Lower lobe of right lung (tissue), 2 donors: ENCODE measurements around the gene FNDC11. TPM values are rescaled to one million over a fixed set of nuclear protein-coding genes. Genes with fewer than 3 reads are reported as not detected.

Experiments
- ATAC-seq, 2 donors: fragments of 200-7000 bp; cut with Tn5 transposase; one replicate each; pipeline ENCODE4 v1.9.1; 2020 to 2022; ENCODE audit warnings: mild to moderate bottlenecking in 2 of 2, moderate library complexity in 2 of 2
- DNase-seq: peaks from one replicate; pipeline ENCODE4 v3.0.0-alpha.2; 2020
- H3K27ac ChIP-seq: fragments of 200-600 bp; one replicate; pipeline ENCODE4 v1.8.0; 2022
- H3K27me3 ChIP-seq: fragments of 200-600 bp; one replicate; pipeline ENCODE4 v1.8.0; 2022; ENCODE audit warnings: low read depth
- H3K36me3 ChIP-seq: fragments of 200-600 bp; one replicate; pipeline ENCODE4 v1.8.0; 2022; ENCODE audit warnings: mild to moderate bottlenecking
- H3K4me1 ChIP-seq: fragments of 200-600 bp; one replicate; pipeline ENCODE4 v1.8.0; 2022
- H3K4me3 ChIP-seq: fragments of 200-600 bp; one replicate; pipeline ENCODE4 v1.8.0; 2022; ENCODE audit warnings: mild to moderate bottlenecking
- H3K9me3 ChIP-seq: fragments of 200-600 bp; one replicate; pipeline ENCODE4 v1.8.0; 2022
- CTCF ChIP-seq: fragments of 200-600 bp; IDR thresholded peaks from one replicate; pipeline ENCODE4 v1.8.0; 2022; ENCODE audit warnings: antibody characterized with exemption, mild to moderate bottlenecking
- intact Hi-C: fragments of 100-400 bp; cut with DNase I; formaldehyde crosslinking; loops from one replicate; pipeline ENCODE4 v1.11.0; 2022
- total RNA-seq: library from RNA; stranded (reverse); fragmentation: NEBNext Ultra II Directional; extraction: Animal tissue kit (Norgen Biotek cat#: 25700); gene quantifications from one replicate; pipeline ENCODE4 v1.2.1, GENCODE V29; 2021
- donor health status: DM: no; HTN: yes; CAD: no; lungs with severe emphysema.

The FNDC11 gene
- total RNA-seq, 1 donor from 2014 or later = 1.3 TPM

GRCh38 chr20:63574829-63575743 lies 21.1 kb downstream of the FNDC11 start:
- no peak for ATAC-seq
- H3K4me3 ChIP-seq = peak overlapping the region; percentile 86
- H3K36me3 ChIP-seq = peaks cover 12% of the 10 kb centered on the region
- DNase-seq = no peak
- intact Hi-C loops = no loop called here
- no peak for TF ChIP-seq CTCF
- no peaks in the 10 kb centered on the region for H3K9me3 ChIP-seq
- H3K4me1 ChIP-seq = peaks cover 17% of the 10 kb centered on the region
- H3K27ac ChIP-seq = peak overlapping the region; percentile 94
- H3K27me3 ChIP-seq = peaks cover 8% of the 10 kb centered on the region

GRCh38 chr20:63576311-63576710 lies 22.4 kb downstream of the FNDC11 start:
- intact Hi-C loops = no loop called here
- no peak overlapping the region for H3K27ac ChIP-seq

GRCh38 chr20:63577317-63577894 lies 23.4 kb downstream of the FNDC11 start:
- intact Hi-C loops = no loop called here
- no peak overlapping the region for H3K27ac ChIP-seq
- TF ChIP-seq CTCF = no peak

More at GRCh38 chr20:63576311-63576710, 22.4 kb downstream of the FNDC11 start:
- TF ChIP-seq CTCF = no peak
- H3K4me1 ChIP-seq = peaks cover 17% of the 10 kb centered on the region
- ATAC-seq (no peak), DNase-seq (no peak)
- peaks cover 8% of the 10 kb centered on the region for H3K27me3 ChIP-seq
- H3K9me3 ChIP-seq = no peaks in the 10 kb centered on the region
- H3K4me3 ChIP-seq = no peak overlapping the region
- H3K36me3 ChIP-seq = peaks cover 12% of the 10 kb centered on the region

GRCh38 chr20:63578224-63579016 lies 24.5 kb downstream of the FNDC11 start:
- peaks cover 7% of the 10 kb centered on the region for H3K4me1 ChIP-seq
- H3K36me3 ChIP-seq = no peaks in the 10 kb centered on the region
- intact Hi-C loops = no loop called here
- no peaks in the 10 kb centered on the region for H3K9me3 ChIP-seq
- no peak overlapping the region for H3K4me3 ChIP-seq
- peaks cover 8% of the 10 kb centered on the region for H3K27me3 ChIP-seq
- no peak overlapping the region for H3K27ac ChIP-seq
- ATAC-seq = no peak
- TF ChIP-seq CTCF = no peak
- DNase-seq = no peak

More at GRCh38 chr20:63577317-63577894, 23.4 kb downstream of the FNDC11 start:
- Histone ChIP-seq H3K27me3 (peaks cover 8% of the 10 kb centered on the region), H3K36me3 (peaks cover 5% of the 10 kb centered on the region), H3K9me3 (no peaks in the 10 kb centered on the region), H3K4me1 (peaks cover 17% of the 10 kb centered on the region), H3K4me3 (no peak overlapping the region)
- ATAC-seq (no peak), DNase-seq (no peak)

- no peak for TF ChIP-seq CTCF
- no peak for DNase-seq
- no peak for ATAC-seq
- Histone ChIP-seq H3K9me3 (no peaks in the 10 kb centered on the region), H3K36me3 (no peaks in the 10 kb centered on the region), H3K4me3 (no peak overlapping the region), H3K4me1 (peaks cover 5% of the 10 kb centered on the region), H3K27me3 (peaks cover 8% of the 10 kb centered on the region), H3K27ac (no peak overlapping the region)
- intact Hi-C loops = no loop called here
These were observed 25.2 kb downstream of the FNDC11 start for GRCh38 chr20:63579017-63579694.
